Fibroblast of peridontal ligament (primary cell): Measurements from ENCODE around the gene MTG1.
"Not testable (repeated sequence)": the region's sequence is repeated elsewhere in the genome, so short reads cannot be mapped to it uniquely, and the experiment has no call there.

Experiments
- DNase-seq: peaks from one replicate; pipeline ENCODE4 v3.0.0-alpha.2; 2010; ENCODE audit errors: extremely low read depth

The MTG1 gene

DNA sequence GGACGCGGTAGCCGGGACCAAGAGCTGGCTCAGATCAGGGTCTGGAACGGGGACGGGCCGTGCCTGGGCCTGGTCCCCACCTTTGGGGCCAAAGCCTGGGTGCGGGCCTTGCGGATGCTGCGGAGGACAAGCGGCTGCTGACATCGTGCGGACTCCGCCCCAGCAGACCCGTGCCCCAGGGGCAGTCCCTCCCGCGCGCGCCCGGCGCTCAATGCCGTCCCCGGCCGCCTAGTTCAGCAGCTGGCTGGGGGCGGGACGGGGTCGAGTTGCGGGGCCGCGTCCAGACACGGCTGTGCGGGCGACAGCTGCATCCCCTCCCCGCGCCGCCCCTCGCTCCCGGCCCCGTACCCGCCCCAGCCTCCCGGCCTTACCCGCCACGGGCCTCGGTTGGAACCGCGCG, 30.1 kb downstream of the MTG1 start:
- not testable (repeated sequence) for DNase-seq

DNA sequence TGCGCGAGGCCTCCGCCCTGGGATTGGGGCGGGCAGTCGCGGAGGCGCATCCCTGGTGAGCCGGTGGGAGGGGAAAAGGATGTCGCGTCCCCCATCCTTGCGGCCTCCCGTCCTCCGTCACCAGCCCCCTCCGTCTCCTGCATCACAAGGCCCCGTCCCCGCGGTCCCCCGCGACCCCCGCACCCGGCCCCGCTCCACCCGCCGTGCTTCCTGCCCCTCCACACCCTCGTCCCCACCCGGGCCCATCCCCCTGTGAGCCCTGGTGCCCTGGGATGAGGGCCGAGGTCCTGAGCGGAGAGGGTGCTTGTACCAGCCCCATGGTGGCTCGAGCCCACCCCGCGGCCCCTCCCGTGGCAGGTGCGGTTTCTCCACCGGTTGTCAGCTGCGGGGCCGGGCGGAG, 30.6 kb downstream of the MTG1 start, which contains the start of gene SPRN:
TSS of gene SPRN (minus strand) at position 25 of the 400 bp plus-strand sequence. CDS start 944 bp downstream, outside the sequence.
- DNase-seq: not testable (repeated sequence)

DNA sequence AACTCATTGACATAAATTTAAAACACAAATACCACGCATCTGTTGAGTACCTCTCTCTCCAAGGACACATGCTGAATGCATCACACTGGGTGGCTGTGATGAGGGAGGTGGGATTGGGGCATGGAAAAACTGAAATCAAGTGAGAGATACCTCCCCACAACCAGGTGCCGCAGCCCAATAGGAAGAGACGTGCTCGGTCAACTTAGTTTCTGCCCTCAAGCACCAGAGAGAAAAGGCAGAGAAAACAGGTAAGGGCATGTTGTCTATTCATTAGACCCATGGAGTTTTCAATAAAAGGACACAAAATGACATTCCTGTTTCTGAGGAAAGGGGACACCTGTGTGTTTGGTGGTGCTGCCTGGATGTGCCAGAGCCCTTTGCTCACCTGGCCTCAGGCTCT, 35.6 kb downstream of the MTG1 start:
- not testable (repeated sequence) for DNase-seq

DNA sequence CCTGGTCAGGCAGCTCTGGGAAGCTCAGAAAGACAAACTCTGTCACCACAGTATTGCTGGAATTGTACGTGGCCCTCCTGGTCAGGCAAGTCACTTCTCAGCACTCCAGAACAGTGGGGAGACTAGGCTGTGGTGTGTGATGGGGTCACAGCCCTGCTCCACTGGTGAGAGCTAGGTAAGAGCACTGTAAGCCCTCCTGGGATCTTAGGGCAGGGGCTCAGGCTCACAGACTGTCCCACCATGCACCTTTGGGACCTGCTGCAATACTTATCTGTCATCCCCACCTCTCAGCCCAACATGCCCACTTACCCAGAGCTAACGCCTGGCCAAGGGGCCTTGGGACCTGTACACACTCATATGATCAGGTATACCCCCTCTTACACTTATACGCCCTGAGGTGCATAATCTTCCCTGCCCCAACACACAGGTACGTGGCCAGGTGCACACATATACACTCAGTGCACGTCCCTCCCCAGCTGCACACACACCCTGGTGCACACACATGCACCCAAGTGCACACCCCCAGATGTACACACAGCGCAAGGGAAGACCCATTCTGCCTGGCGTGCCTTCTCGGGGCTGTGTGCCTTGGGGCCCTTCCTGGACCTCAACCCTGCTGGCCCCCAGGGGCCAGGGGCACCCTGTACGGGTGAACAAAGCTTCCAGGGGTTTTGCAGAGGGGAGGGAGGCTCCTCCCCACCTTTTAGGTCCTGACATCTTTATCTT, 38.1 kb downstream of the MTG1 start:
- DNase-seq: not testable (repeated sequence)

DNA sequence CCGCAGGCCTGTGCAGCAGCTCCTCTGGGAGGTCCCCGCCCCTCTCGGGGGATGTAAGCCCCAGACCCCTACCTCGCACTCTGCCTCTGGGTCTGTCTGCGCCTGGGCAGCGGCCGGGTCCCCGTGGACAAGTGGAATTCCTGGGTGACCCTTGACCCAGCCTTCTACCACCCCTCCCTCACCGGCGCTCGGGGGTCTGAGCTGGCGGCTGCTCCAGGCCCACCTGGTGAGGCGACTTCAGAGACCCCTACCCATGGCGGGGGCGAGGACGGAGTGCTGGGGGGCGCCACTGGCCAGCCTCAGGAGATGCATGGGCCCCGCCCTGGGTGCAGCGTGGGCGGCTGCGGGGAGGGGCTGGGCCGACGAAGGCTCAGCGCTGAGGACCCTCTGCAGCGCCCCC, 38.8 kb downstream of the MTG1 start:
- not testable (repeated sequence) for DNase-seq

DNA sequence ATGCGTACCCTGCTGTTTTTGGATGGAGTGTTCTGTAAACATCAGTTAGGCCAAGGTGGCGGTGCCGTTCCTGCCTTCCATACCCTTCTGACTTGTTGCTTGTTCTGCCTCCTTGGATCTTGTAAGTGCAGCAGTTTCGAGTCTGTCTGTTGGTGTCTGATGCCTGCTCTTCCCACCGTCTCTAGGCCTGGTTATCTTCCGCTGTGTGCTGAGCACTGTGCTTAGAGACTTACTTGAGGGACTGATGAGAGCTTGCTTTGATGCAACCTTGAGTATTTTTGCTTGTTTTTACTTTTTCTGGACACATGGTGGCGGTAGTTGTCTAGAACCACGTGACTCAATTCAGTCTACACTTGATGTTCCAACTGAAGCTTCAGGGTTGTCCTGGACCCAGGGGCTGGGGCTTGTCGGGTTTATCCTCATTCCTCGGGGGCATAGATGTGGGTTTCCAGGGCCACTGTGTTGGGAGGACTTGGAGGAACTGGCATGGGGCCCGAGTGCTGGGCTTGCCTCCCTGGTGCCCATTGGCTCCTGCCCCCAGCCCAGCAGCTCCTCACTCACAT, 44.8 kb downstream of the MTG1 start:
- DNase-seq: peak; percentile 4

DNA sequence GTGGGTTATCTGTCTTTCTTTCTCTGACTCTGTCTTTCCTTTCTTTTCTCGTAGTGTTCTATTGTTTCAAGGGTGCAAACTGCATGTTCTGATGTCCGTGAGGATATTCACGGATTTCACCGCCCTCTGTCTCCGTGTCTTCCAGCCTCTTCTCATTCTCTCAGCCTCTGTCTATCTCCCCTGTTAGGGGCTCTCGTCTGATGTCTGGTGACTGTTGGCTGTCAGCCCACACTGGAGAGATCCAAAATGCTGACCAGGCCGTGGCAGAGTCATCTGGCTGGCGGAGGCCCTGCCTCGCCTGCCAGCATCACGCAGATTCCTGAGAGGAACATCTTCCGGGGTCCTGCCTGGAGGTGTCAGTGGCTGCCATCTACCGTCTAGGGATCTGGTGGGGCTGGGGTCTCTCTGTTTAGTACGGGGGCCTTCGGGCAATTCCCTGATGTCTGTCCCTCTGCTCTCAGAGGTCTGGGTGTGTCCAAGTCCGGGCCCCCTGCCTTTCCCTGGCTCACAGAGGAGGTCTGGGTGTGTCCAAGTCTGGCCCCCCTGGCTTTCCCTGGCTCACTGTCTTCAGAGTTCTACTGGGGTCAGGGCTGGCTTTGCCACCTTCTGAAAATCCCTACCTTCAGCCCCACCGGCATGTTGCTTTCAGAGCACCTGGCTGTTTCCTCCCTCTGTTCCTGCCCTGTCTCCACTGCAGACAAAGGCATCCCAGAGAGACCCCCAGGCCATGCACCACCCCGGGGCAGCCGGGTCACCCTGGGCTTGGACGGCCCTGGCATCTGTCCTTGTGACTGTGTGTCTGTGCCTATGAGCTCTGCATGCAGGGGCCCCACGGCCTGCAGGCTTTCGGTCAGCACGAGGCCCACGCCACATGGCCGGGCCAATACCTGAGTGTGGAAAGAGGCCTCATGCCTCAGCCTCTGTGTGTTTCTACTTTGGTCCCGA, 45.8 kb downstream of the MTG1 start:
- DNase-seq: no peak

DNA sequence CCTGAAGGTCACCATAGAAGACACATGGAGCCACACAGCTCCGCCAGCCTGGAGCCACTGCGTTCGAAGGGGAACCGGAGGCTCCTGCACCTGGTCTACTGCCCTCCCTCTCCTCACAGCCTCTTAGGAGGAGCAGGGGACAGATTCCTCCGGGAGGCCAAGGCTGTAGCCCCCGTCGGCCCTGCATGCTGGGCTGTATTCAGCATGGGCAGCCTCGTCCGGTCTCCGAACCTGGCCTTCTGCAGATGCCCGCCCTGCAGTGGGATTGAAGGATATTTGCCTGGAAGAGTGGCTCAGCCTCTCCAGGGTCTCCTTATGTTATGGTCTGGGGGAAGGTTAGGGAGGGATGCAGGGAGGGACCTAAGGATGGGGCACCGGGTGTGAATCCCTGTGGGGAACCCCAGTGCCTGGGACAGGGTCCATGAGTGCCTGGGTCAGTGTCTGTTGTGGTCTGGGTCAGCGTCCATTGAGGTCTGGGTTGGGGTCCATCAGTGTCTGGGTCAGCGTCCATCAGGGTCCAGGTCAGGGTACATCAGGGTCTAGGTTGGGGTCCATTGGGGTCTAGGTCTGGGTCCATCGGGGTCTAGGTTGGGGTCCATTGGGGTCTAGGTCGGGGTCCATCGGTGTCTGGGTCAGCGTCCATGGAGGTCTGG, 46.8 kb downstream of the MTG1 start:
- DNase-seq: no peak

DNA sequence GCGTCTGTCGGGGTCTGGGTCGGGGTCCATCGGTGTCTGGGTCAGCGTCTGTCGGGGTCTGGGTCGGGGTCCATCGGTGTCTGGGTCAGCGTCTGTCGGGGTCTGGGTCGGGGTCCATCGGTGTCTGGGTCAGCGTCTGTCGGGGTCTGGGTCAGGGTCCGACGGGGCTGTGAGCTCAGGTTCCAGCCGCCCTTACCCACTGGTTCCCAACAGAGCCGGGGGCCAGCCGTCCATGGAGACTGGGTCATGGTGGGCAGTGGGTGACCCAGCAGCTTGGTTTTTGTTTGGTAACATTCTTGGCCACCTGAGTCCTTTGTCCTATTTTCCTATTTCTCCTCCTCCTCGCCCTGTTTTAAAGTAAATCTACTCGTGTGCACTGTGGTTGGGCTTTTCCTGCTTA, 47.4 kb downstream of the MTG1 start:
- DNase-seq: not testable (repeated sequence)

DNA sequence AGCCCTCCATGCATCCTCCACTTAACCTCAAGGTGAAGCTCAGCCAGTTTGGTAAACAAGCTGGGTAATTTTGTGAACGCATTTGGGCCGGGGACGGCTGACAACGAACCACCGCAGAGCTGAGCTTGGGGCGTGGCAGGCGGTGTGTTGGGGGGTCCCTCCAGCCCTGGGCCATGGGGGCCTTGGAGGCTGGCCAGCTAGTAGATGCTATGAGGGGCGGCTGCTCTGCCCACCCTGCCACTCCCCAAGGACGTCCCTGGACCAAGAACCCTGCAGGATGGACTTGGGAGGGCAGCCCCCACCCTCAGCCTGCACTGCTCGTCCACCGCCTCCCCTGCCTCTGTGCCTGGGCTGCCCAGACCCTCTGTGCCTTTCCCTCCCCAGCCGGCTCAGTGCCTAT, 47.8 kb downstream of the MTG1 start:
- DNase-seq: no peak

DNA sequence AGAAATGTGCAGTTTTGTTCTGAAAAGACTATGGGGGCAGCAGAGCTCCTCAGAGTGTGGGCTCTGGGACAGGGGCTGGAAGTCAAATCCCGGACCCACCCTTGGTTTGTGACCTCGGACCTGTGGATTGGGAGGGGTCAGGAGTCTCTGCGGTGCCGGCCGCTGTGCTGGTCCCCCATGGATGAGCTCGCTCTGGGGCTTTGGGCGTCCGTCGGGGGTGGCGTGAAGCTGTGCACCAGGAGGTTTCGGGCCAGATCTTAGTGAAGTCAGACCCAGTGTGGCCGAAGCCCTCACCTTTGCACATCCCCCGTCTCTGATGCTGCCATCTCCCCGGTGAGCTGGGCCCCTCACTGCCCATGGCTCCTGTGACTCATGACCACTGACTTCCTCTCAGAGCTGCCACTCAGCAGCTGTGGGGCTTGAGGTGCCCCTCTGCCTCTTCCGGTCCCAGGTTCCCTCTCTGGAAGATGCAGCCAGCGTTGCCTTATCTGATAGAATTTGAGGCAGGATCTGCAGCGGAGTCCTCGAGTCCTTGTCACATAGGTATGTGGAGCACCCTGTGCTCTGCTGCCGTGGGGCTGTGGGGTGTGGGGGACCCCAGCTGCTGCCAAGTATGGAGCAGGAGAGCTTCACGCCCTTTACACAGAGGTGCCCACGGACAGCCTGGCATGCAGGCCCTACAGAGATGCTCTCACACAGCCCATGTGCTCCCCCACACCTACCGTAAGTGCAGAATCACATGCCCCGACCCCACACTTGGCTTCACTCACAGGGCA, 48.4 kb downstream of the MTG1 start:
- no peak for DNase-seq

DNA sequence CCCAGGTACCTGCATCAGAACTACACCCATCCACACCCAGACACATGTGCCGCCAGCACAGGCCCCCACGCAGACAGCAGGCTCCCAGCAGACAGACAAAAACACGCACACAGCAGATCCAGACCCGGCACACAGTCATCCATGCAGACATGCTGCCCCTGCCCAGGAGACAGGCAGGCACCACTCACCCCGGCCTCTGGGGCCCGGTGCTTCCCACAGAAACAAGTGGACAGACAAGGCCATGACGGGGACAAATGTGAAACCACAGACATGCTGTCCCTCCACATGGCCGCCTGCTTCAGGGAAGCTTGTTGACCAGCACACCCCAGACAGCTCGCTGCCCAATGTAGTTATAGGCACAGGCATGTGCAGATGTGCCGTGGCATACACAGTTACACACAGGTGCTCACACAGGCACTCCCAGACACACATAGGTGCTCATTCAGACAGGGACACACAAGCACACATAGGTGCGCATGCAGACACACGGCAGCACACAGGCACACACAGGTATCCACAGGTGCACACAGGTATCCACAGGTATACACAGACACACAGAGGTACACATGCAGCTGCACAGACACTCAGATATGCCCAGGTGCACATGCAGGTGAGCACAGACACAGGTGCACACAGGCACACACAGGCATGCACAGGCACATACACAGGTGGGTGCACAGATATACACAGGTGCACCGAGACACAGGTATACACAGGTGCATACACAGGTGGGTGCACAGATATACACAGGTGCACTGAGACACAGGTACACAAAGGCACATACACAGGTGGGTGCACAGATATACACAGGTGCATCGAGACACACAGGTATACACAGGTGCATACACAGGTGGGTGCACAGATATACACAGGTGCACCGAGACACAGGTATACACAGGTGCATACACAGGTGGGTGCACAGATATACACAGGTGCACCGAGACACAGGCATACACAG, 49.3 kb downstream of the MTG1 start:
- DNase-seq: no peak

DNA sequence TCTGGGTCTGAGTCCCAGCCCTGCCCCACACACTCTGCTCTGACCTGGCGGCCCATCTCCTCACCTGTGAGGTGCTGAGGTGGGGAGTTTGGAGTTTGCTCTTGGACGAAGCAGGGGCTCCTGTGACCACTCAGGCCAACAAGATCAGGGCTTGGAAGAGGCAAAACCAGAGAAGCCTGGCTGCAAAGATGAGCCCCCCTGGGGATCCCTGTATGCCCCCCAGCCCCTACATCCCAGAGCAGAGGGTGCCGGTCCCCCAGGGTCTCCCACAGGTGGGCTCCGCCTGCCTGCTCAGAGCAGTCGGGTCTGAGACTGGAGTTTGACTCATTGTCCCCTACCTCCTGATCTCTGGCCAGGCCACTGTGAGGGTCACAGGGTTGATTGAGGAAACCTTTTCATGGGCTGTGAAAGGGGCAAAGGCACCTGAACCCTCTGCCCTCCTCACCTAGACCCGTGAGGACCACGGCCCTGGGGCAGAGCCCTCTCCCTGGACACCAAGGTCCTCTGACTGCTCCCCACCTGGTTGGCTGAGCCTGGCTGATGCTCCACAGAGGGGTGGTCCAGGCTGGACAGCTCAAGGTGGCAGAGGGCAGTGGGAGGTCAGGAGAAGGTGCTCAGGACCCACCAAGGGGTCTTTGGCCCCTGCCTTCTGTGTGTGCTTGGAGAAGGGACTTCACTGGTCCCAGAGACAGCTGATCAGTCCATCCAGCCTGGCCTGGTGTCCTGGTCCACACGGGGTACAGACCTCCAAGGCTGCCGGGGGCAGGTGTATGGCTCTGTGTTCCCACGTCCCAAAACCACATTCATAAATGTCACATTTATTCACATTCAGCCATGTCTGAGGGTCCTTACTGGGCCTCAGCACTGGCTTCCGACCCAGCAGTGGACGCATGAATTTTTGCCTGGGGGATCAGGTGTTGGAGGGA, 50.6 kb downstream of the MTG1 start:
- no peak for DNase-seq

DNA sequence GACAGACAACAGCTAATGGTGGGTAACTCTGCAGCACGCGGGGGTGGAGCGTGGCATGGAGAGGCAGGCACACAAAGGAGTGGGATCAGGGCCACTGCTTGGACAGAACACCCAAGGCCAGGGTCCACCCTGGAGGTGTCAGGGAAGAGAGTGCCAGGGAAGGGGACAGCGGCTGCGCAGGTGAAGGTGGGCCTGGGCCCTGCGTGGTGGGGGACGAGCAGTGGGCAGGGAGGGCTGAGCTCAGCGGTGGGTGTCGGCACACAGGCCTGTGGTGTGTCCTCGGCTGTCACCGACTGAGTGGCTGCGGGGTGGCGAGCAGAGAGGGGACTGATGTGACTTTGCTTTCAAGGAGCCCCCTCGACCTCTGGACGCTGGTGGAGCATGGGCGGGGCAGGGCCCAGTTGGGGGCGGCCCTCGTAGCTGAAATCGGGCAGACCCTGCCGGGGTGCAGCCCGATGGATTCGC, 51.3 kb downstream of the MTG1 start:
- DNase-seq: no peak

DNA sequence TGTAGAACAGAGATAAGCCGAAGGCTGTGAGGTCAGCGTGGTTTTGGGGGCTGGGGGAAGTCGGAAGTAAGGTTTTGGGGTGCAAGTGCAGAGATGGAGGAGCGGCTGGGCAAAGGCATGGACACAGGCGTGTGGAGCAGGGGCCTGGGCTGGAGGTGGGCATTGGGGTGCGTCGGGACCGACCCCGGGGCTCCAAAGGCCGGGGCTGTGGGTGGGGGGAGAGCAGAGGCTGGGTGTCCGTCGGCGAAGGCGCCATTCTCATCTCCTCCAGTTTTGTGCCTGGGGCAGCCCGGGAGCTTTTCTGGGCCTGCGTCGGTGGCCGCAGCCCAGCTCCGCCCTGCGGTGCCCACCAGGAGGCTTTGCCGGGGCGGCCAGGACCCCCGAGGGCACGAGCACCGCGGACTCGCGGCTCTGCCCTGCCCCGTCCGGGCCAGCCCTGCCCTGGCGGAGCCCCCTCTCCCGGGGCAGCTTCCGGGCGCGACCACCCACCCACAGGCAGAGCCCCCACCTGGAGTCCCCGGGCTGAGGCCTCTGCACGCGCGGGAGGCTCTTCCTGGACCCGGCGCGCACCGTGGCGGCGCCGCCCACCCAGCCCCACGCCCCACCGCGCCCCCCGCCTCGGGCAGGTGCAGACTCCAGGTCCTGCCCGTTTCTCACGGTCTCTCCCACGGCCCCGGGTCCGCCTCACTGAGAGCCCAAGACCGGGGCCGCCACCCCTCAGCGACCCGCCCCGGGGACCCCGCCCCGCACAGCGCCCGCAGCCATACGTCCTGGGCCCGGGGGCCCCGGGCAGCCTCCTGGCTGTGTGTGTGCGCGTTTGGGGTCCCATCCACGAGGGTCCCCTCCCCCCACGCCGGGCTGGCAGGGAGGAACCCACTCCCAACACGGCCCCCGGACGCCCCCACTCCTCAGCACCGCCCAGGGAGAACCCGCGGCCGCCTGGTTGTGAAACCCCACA, 52.1 kb downstream of the MTG1 start:
- DNase-seq: no peak

DNA sequence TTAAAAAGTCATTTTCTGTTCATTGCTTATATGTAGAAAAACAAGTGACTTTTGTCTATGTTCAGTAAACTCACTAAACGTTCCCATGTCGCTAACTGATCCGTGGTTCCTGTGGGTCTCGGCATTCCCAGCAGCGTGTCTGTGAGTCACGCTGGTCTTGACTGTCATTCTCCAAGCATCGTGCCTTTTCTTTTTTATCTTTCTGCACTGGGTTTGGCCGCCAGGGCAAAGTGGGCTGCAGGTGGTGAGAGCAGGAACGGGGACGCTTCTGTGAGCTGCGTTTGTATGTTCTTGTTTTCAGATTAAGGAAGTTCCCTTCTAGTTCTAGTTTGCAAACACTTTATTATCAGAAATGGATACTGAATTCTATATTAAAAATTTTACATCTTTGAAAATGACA, 53.0 kb downstream of the MTG1 start:
- no peak for DNase-seq

DNA sequence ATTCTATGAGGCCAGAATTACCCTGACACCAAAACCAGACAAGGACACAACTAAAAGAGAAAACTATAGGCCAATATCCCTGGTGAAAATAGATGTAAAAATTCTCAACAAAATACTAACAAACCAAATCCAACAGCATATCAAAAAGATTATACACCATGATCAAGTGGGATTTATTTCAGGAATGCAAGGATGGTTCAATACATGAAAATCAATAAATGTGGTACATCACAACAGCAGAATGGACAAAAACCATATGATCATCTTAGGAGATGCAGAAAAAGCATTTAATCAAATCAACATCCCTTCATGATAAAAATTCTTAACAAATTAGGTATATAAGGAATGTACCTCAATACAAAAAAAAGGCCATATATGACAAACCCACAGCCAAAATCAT, 54.2 kb downstream of the MTG1 start:
- no peak for DNase-seq

DNA sequence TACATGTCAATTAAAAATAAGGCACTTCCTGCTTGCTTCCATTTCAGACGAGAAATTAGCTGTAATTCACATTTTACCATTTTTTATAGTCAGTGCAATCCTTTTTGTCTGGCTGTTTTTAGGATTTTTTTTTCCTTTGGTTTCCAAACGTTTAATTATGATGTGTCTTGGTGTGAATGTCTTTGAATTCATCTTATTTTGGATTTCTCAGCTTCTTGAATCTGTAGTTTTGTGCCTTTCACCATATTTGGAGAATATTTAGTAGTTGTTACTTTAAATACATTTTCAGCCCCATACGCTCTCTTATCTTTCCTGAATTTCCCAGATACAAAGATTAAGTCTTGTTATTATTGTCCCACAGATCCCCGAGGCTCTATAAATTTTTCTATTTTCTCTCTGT, 57.4 kb downstream of the MTG1 start:
- DNase-seq: no peak
